Smooth muscle cell (in vitro differentiated cells): ENCODE data around the gene OLIG2. TPM values are rescaled to one million over a fixed set of nuclear protein-coding genes. Genes with fewer than 3 reads are reported as not detected.

Experiments used
- DNase-seq: peaks from one replicate; lab custom pipeline; 2025; ENCODE audit not compliant: unreplicated experiment; lab: John Stamatoyannopoulos, UW
- H2AFZ ChIP-seq: fragments of 200-600 bp; sonication (generic); 2 replicates; pipeline ENCODE4 v1.6.0; 2016; ENCODE audit warnings: antibody characterized with exemption, low read depth, mild to moderate bottlenecking
- H3F3A ChIP-seq: fragments of 200-600 bp; sonication (generic); 2 replicates; pipeline ENCODE4 v1.6.0; 2017; ENCODE audit warnings: antibody characterized with exemption, low read depth
- H3K27ac ChIP-seq: fragments of 200-600 bp; sonication (generic); 2 replicates; pipeline ENCODE4 v1.5.1; 2016; ENCODE audit warnings: low read depth, mild to moderate bottlenecking
- H3K27me3 ChIP-seq: fragments of 200-600 bp; sonication (generic); 2 replicates; pipeline ENCODE4 v1.6.1; 2016; ENCODE audit warnings: low read depth, mild to moderate bottlenecking
- H3K36me3 ChIP-seq: fragments of 200-600 bp; sonication (generic); 2 replicates; pipeline ENCODE4 v1.5.1; 2016; ENCODE audit warnings: low read depth
- H3K4me1 ChIP-seq: fragments of 200-600 bp; sonication (generic); 2 replicates; pipeline ENCODE4 v1.5.1; 2016; ENCODE audit warnings: low read depth
- H3K4me2 ChIP-seq: fragments of 200-600 bp; sonication (generic); 2 replicates; pipeline ENCODE4 v1.6.0; 2016; ENCODE audit warnings: mild to moderate bottlenecking
- H3K4me3 ChIP-seq: fragments of 200-600 bp; sonication (generic); 2 replicates; pipeline ENCODE4 v1.5.1; 2016; ENCODE audit warnings: mild to moderate bottlenecking
- H3K79me2 ChIP-seq: fragments of 200-600 bp; sonication (generic); 2 replicates; pipeline ENCODE4 v1.6.0; 2016; ENCODE audit warnings: low read depth, mild to moderate bottlenecking
- H3K9ac ChIP-seq: fragments of 200-600 bp; sonication (generic); 2 replicates; pipeline ENCODE4 v1.6.0; 2016; ENCODE audit warnings: low read depth
- H3K9me3 ChIP-seq: fragments of 200-600 bp; sonication (generic); replicated peaks from 2 replicates; pipeline ENCODE4 v1.5.1; 2016; ENCODE audit warnings: low read depth
- H4K20me1 ChIP-seq: fragments of 200-600 bp; sonication (generic); 2 replicates; pipeline ENCODE4 v1.6.0; 2016; ENCODE audit warnings: low read depth
- WGBS: methylation state at CpG from one replicate; pipeline ENCODE4 v1.1.7; 2016; ENCODE audit warnings: low lambda C conversion rate; 5-methylcytosine and 5-hydroxymethylcytosine counted together
- polyA plus RNA-seq: library from polyadenylated mRNA; unstranded; fragments of >200 nt; fragmentation: Nextera tagmentation; extraction: Ambion mirVana; gene quantifications from 2 replicates; pipeline ENCODE4 v1.2.1, GENCODE V29; 2016
- total RNA-seq: library from RNA; depleted of rRNA; stranded (reverse); fragments of >200 nt; gene quantifications from 2 replicates; pipeline ENCODE4 v1.2.3, GENCODE V29; 2014
- TF ChIP-seq, protein P1 (sequence below): fragments of 200-600 bp; sonication (generic); IDR thresholded peaks from 2 replicates; pipeline ENCODE4 v1.5.1; 2017; ENCODE audit warnings: borderline replicate concordance, mild to moderate bottlenecking, antibody characterized with exemption; ENCODE audit not compliant: insufficient read depth, poor library complexity, severe bottlenecking

The OLIG2 gene
- total and polyA plus RNA-seq, 2 experiments from 2014 or later: not detected

DNA sequence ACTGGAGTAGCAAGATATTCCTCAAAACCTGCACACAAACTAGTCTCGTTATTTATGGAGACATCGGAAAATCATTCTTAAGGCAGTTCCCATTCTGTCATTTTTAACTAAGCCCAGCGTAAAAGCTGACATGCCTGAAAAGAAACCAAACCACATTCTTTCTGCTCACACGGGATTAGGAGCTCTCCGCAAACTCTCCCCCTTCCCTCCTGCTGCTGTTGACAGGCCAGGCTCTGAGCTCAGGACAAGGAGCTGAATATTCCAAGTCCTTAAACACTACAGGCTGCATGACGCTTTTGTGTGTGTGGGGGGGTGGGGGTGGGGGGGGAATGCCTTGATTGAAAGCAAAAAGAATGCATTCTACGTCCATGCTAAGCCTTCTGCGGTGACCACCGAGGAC, 49.4 kb downstream of the OLIG2 start:
- H3K4me1 ChIP-seq: peaks cover 32% of the 10 kb centered on the region
- peaks cover 9% of the 10 kb centered on the region for H3F3A ChIP-seq
- H3K4me3 ChIP-seq: no peak overlapping the region
- no peak for DNase-seq
- H3K27ac ChIP-seq: peak overlapping the region; percentile 54
- no peak overlapping the region for H2AFZ ChIP-seq
- WGBS: 6% methylated on average over 9 of the region's 9 CpGs
- no peaks in the 10 kb centered on the region for H3K79me2 ChIP-seq
- TF ChIP-seq, protein P1, sequence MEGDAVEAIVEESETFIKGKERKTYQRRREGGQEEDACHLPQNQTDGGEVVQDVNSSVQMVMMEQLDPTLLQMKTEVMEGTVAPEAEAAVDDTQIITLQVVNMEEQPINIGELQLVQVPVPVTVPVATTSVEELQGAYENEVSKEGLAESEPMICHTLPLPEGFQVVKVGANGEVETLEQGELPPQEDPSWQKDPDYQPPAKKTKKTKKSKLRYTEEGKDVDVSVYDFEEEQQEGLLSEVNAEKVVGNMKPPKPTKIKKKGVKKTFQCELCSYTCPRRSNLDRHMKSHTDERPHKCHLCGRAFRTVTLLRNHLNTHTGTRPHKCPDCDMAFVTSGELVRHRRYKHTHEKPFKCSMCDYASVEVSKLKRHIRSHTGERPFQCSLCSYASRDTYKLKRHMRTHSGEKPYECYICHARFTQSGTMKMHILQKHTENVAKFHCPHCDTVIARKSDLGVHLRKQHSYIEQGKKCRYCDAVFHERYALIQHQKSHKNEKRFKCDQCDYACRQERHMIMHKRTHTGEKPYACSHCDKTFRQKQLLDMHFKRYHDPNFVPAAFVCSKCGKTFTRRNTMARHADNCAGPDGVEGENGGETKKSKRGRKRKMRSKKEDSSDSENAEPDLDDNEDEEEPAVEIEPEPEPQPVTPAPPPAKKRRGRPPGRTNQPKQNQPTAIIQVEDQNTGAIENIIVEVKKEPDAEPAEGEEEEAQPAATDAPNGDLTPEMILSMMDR: no peak
- no peaks in the 10 kb centered on the region for H3K36me3 ChIP-seq
- peaks cover 66% of the 10 kb centered on the region for H3K27me3 ChIP-seq
- no peak overlapping the region for H3K9ac ChIP-seq
- H3K4me2 ChIP-seq: peak overlapping the region; percentile 77
- no peaks in the 10 kb centered on the region for H3K9me3 ChIP-seq
- H4K20me1 ChIP-seq: no peaks in the 10 kb centered on the region

DNA sequence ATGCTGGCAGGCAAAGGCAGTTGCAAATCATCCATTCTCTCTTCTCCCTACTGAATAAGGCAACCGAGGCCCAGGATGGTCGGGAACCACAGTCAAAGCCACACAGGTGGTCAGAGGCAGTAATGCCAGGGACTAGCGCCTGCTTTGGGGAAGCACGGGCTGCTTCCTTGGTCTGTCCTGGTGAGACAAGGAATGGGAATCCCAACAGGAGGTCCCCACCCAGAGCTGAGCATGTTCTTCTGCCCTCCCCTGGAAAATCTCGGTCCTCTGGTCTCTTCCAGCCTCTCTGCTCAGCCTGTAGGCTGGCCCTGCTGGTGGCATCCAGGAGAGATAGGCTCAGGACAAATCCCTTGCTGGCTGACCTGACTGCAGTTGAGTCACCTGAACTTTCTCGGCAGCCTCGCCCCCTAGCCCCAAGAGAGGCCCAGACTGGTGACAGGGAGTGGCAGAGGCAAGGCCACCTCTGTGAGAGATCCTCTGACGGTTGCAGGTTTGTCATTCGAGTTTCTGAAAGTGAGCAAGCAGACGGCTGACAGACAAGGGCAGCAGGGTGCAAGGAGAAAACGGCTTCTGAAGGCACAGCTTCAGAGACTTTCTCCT, 50.0 kb downstream of the OLIG2 start:
- Histone ChIP-seq H3K27ac (peak overlapping the region; percentile 54), H3K36me3 (no peaks in the 10 kb centered on the region), H3K27me3 (peaks cover 61% of the 10 kb centered on the region), H3K9ac (no peak overlapping the region), H3K9me3 (no peaks in the 10 kb centered on the region), H3K4me3 (no peak overlapping the region), H3K79me2 (no peaks in the 10 kb centered on the region), H4K20me1 (no peaks in the 10 kb centered on the region), H3F3A (peaks cover 9% of the 10 kb centered on the region), H3K4me1 (peaks cover 32% of the 10 kb centered on the region), H3K4me2 (peak overlapping the region; percentile 77), H2AFZ (no peak overlapping the region)
- TF ChIP-seq, protein P1: no peak
- no peak for DNase-seq
- 43% methylated on average over 11 of the region's 11 CpGs for WGBS

DNA sequence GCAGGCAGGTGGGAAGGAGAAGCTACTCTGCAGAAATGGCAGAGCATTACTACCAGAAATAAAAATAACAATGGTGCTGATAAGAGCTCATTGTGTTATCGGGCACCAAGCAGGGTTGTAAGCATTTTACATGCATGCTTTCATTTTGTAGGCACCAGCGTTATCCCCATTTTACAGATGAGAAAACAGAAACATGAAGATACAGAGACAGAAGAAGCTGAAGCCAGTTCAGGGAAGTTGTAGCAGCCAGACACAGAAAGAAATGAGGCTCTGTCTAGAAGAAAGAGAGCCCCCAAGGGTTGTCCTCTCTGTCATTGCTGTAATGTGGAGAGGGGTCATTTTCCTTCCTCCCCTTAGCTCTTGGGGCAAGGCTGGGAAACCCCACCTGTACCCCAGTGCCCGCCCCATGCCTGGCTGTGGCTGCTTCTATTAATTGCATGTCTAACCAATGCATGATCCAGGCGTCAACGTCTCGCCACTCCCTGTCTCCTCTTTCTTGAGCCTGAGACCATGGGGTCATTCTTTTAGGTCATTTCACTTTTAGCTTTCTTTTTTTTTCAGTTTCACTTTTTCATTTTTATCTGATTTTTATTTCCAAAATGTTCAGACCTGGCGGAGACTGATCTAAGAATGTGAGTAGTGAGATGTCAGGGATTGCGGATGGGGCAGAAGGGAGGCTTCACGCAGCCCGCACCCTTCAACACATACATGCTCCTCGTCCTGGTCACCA, 51.0 kb downstream of the OLIG2 start:
- peaks cover 9% of the 10 kb centered on the region for H3F3A ChIP-seq
- H3K9me3 ChIP-seq: no peaks in the 10 kb centered on the region
- H3K27ac ChIP-seq: no peak overlapping the region
- H4K20me1 ChIP-seq: no peaks in the 10 kb centered on the region
- DNase-seq: no peak
- H3K4me3 ChIP-seq: no peak overlapping the region
- peaks cover 51% of the 10 kb centered on the region for H3K27me3 ChIP-seq
- no peak overlapping the region for H3K4me2 ChIP-seq
- H3K36me3 ChIP-seq: no peaks in the 10 kb centered on the region
- peaks cover 23% of the 10 kb centered on the region for H3K4me1 ChIP-seq
- H3K79me2 ChIP-seq: no peaks in the 10 kb centered on the region
- 87% methylated on average over 11 of the region's 11 CpGs for WGBS
- no peak overlapping the region for H2AFZ ChIP-seq
- TF ChIP-seq, protein P1: no peak
- no peak overlapping the region for H3K9ac ChIP-seq

Other genes starting within 250 kb of the OLIG2 start
- not detected in 2 replicates for gene OLIG1, start 44.2 kb downstream of the OLIG2 start, total RNA-seq
- gene OLIG1, start 44.2 kb downstream of the OLIG2 start, polyA plus RNA-seq: not detected in 2 replicates
- gene IFNAR2, start 204.0 kb downstream of the OLIG2 start, total RNA-seq: 26.8 and 33.2 TPM in 2 replicates
- gene IFNAR2, start 204.0 kb downstream of the OLIG2 start, polyA plus RNA-seq: 29.3 and 30.7 TPM in 2 replicates
- gene IL10RB, start 240.4 kb downstream of the OLIG2 start, total RNA-seq: 33.4 and 34.4 TPM in 2 replicates
- gene IL10RB, start 240.4 kb downstream of the OLIG2 start, polyA plus RNA-seq: 35.2 and 40.2 TPM in 2 replicates